KMS-11 (cell line): ENCODE data around the gene MBNL1.
"Not testable (repeated sequence)": the region's sequence is repeated elsewhere in the genome, so short reads cannot be mapped to it uniquely, and the experiment has no call there.

Experiments used
- H2AFZ ChIP-seq: fragments of 200-600 bp; sonication (generic); 2 replicates; pipeline ENCODE4 v1.6.1; 2016; ENCODE audit warnings: antibody characterized with exemption, mixed run types, low read depth
- H3K27ac ChIP-seq: fragments of 200-600 bp; sonication (generic); 2 replicates; pipeline ENCODE4 v1.6.1; 2016; ENCODE audit warnings: mild to moderate bottlenecking, mixed run types
- H3K27me3 ChIP-seq: fragments of 200-600 bp; sonication (generic); 2 replicates; pipeline ENCODE4 v1.6.1; 2017; ENCODE audit warnings: mild to moderate bottlenecking, low read depth, mixed run types, moderate library complexity; ENCODE audit not compliant: insufficient read depth
- H3K36me3 ChIP-seq: fragments of 200-600 bp; sonication (generic); 2 replicates; pipeline ENCODE4 v1.6.1; 2017; ENCODE audit warnings: mild to moderate bottlenecking, mixed run types; ENCODE audit not compliant: insufficient read depth
- H3K4me1 ChIP-seq: fragments of 200-600 bp; sonication (generic); 2 replicates; pipeline ENCODE4 v1.6.1; 2016; ENCODE audit warnings: mild to moderate bottlenecking, low read depth, mixed run types; ENCODE audit not compliant: poor library complexity, severe bottlenecking
- H3K4me2 ChIP-seq: fragments of 200-600 bp; sonication (generic); 2 replicates; pipeline ENCODE4 v1.7.0; 2016; ENCODE audit warnings: mild to moderate bottlenecking, mixed run types
- H3K4me3 ChIP-seq: fragments of 200-600 bp; sonication (generic); IDR thresholded peaks from 2 replicates; pipeline ENCODE4 v1.6.1; 2017; ENCODE audit warnings: low read depth, low read length, mixed read lengths; ENCODE audit not compliant: insufficient read depth
- H3K79me2 ChIP-seq: fragments of 200-600 bp; sonication (generic); 2 replicates; pipeline ENCODE4 v1.6.1; 2016; ENCODE audit warnings: low read depth, mixed run types; ENCODE audit not compliant: insufficient read depth
- H3K9ac ChIP-seq: fragments of 200-600 bp; sonication (generic); 2 replicates; pipeline ENCODE4 v1.6.1; 2016; ENCODE audit warnings: mild to moderate bottlenecking, mixed run types
- H4K20me1 ChIP-seq: fragments of 200-600 bp; sonication (generic); 2 replicates; pipeline ENCODE4 v1.6.1; 2016; ENCODE audit warnings: mild to moderate bottlenecking, mixed run types; ENCODE audit not compliant: insufficient read depth
- TF ChIP-seq, protein P1 (sequence below): fragments of 200-600 bp; sonication (generic); conservative IDR thresholded peaks from 2 replicates; pipeline ENCODE4 v1.6.1; 2017; ENCODE audit warnings: low read depth, mild to moderate bottlenecking, antibody characterized with exemption, low read length, moderate library complexity, mixed read lengths

Gene MBNL1

DNA sequence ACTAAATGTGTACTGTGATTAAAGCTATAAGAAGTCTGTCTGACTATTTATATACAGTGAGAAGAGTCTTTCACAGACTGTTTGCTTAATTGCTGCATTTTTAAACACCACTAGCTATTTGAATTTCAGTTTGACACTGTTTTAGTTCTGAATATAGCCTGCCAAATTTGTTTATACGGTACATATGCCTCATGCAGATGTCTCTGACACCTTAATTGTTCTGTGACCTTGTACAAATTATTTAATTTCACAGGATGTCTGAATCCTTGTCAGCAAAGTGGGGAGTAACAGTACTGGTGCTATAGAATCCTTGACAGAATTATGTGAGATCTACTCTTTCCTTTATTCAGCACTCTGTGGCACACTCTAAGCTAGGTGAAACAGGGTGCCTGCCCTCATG is 125.5 kb downstream of the MBNL1 start:
- H3K27me3 ChIP-seq, result no peaks in the 10 kb centered on the region
- H3K4me1 ChIP-seq, result peaks cover 58% of the 10 kb centered on the region
- no peak overlapping the region; the same call in 1 of the 2 replicates for H3K27ac ChIP-seq
- H4K20me1 ChIP-seq, result peaks cover 94% of the 10 kb centered on the region
- no peak overlapping the region for H3K9ac ChIP-seq
- H3K4me2 ChIP-seq, result no peak overlapping the region
- H3K36me3 ChIP-seq, result no peaks in the 10 kb centered on the region
- H3K4me3 ChIP-seq, result no peak overlapping the region
- H2AFZ ChIP-seq, result no peak overlapping the region
- H3K79me2 ChIP-seq, result peaks cover 99% of the 10 kb centered on the region
- TF ChIP-seq, protein P1, sequence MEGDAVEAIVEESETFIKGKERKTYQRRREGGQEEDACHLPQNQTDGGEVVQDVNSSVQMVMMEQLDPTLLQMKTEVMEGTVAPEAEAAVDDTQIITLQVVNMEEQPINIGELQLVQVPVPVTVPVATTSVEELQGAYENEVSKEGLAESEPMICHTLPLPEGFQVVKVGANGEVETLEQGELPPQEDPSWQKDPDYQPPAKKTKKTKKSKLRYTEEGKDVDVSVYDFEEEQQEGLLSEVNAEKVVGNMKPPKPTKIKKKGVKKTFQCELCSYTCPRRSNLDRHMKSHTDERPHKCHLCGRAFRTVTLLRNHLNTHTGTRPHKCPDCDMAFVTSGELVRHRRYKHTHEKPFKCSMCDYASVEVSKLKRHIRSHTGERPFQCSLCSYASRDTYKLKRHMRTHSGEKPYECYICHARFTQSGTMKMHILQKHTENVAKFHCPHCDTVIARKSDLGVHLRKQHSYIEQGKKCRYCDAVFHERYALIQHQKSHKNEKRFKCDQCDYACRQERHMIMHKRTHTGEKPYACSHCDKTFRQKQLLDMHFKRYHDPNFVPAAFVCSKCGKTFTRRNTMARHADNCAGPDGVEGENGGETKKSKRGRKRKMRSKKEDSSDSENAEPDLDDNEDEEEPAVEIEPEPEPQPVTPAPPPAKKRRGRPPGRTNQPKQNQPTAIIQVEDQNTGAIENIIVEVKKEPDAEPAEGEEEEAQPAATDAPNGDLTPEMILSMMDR, result no peak

DNA sequence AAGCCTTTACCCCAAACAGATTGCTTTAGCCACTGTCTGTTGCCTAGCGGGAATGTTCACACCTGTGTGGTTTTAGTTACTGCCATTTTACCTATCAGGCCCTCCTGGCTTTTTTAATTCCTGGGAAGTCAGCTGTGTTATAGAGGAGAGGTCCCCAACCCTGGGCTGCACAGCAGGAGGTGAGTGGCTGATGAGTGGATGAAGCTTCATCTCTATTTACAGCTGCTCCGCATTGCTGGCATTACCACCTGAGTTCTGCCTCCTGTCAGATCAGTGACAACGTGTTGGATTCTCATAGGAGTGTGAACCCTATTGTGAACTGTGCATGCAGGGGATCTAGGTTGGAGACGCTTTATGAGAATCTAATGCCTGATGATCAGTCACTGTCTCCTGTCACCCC is 127.0 kb downstream of the MBNL1 start:
- Histone ChIP-seq H3K79me2 (peaks cover 99% of the 10 kb centered on the region), H3K4me3 (no peak overlapping the region), H3K4me2 (no peak overlapping the region), H3K9ac (no peak overlapping the region), H3K27me3 (no peaks in the 10 kb centered on the region), H3K4me1 (peaks cover 65% of the 10 kb centered on the region), H3K27ac (no peak overlapping the region), H4K20me1 (peaks cover 94% of the 10 kb centered on the region), H2AFZ (no peak overlapping the region), H3K36me3 (peaks cover 7% of the 10 kb centered on the region; the same call in 1 of the 2 replicates)
- TF ChIP-seq, protein P1, result no peak

DNA sequence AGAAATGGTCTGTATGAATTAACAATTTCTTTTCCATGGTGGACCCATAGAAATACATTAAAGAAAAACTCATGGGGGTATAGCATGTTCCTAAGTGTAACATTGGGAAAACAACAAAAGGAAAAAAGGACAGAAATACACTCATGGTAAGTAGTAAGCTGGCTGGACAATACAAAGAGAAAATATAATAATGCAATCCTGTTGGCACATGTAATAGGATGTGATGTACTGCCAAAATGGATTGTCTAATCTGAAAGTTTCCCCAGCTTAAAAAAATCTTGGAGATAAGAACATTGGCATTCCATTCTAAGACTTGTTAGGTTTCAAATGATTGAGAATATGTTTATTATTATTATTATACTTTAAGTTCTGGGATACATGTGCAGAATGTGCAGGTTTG is 128.1 kb downstream of the MBNL1 start:
- H3K27ac ChIP-seq, result no peak overlapping the region
- TF ChIP-seq, protein P1, result no peak
- peaks cover 7% of the 10 kb centered on the region; the same call in 1 of the 2 replicates for H3K36me3 ChIP-seq
- H3K27me3 ChIP-seq, result no peaks in the 10 kb centered on the region
- no peak overlapping the region for H3K4me3 ChIP-seq
- H3K4me1 ChIP-seq, result peaks cover 74% of the 10 kb centered on the region
- H3K4me2 ChIP-seq, result no peak overlapping the region
- H4K20me1 ChIP-seq, result peaks cover 93% of the 10 kb centered on the region
- no peak overlapping the region for H2AFZ ChIP-seq
- no peak overlapping the region for H3K9ac ChIP-seq
- H3K79me2 ChIP-seq, result peaks cover 99% of the 10 kb centered on the region

DNA sequence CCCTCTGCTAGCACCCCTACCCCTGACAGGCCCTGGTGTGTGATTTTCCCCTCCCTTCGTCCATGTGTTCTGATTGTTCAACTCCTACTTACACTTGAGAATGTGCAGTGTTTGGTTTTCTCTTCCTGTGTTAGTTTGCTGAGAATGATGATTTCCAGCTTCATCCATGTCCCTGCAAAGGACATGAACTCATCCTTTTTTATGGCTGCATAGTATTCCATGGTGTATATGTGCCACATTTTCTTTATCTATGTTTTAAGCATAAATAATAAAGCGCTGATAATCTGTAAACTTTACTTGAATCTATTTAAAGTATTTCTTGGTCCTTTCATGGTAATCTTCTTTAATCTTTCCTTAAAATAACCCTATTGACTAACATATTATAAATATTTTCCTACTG is 128.6 kb downstream of the MBNL1 start:
- not testable (repeated sequence) for H3K9ac ChIP-seq, H3K36me3 ChIP-seq, H3K27ac ChIP-seq, H3K4me3 ChIP-seq, H3K4me2 ChIP-seq, H2AFZ ChIP-seq, H3K27me3 ChIP-seq
- H4K20me1 ChIP-seq, result peaks cover 93% of the 10 kb centered on the region
- H3K4me1 ChIP-seq, result peaks cover 74% of the 10 kb centered on the region
- peaks cover 99% of the 10 kb centered on the region for H3K79me2 ChIP-seq

DNA sequence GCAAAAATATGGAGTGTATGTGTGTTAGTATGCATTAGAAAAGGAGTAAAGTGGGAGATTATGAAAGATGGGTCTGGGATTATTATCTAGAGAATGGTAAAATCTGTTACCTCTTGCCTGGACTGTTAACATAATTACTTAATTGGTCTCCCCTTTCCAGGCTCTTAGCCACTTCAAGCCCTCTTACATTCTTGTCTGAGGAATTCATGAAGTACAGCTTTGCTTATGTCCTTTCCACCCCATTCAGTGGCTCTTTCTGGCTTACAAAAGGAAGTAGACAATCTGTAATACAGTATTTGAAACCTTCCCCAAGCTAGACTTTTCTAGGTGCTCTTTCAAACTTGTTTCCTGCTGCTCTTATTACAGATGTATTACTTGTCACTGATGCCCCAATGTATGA is 129.8 kb downstream of the MBNL1 start:
- no peak overlapping the region for H3K4me3 ChIP-seq
- H3K36me3 ChIP-seq, result peaks cover 7% of the 10 kb centered on the region; the same call in 1 of the 2 replicates
- peak overlapping the region; percentile 0; the same call in 1 of the 2 replicates for H3K27ac ChIP-seq
- peaks cover 75% of the 10 kb centered on the region for H3K4me1 ChIP-seq
- H3K27me3 ChIP-seq, result no peaks in the 10 kb centered on the region
- H2AFZ ChIP-seq, result no peak overlapping the region
- no peak overlapping the region for H3K9ac ChIP-seq
- H3K79me2 ChIP-seq, result peaks cover 99% of the 10 kb centered on the region
- no peak overlapping the region for H3K4me2 ChIP-seq
- peaks cover 93% of the 10 kb centered on the region for H4K20me1 ChIP-seq
- TF ChIP-seq, protein P1, result no peak
